Activated T-cell treated with anti-CD3 and anti-CD28 coated beads for 4 hours (primary cell): ENCODE results near the gene PLXNA2.

Experiments used
- DNase-seq: peaks from one replicate; pipeline ENCODE4 v3.0.0-alpha.2; 2020

PLXNA2 gene

DNA sequence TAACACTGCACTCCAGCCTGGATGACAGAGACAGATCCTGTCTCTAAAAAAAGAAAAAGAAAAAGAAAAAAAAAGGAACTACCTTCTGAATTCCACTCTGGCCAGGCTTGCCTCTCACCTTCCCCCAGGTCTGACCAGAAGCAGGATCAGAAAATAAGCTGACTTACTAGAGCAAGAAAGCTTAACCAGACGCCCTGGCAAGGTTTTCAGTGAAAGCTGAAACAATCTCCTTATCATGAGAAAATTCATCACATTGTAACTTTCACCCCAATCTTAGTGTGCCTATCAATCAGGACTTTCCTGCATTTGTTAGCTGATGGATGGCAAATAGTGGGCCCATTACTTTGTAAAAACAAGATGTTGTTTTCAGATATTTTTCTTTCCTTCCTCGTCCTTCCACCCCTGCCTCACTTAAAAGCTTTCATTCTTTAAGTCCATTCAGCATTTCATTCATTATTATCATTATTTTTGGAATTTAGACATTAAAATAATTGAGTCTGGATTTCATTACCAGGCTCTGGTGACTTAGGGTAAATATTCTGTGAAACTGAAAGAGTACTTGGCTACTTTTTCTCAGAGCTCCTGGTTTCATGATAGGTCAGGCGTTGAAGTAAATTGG, 236.8 kb downstream of the PLXNA2 start:
- DNase-seq, result no peak

GRCh38 chr1:208006258-208006920, 237.8 kb downstream of the PLXNA2 start:
- no peak for DNase-seq

DNA sequence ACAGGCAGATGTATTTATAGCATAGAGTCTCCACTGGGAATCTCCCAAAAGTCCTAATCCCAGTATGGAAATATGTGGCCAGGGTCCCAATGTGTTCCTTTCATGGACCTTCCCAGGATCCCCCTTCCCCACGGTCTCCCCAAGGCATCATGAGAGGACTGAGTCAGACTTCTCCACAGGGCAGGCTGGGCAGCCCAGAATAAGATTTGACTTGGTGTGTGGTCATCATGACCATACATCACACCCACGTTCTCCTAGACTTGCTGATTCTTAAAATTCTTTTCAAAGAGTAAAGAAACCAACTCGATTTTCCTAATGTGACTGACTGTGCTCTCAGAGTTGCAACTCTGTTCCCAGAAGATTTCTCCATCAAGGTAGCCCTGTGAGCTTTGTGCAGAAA, 239.3 kb downstream of the PLXNA2 start:
- no peak for DNase-seq

DNA sequence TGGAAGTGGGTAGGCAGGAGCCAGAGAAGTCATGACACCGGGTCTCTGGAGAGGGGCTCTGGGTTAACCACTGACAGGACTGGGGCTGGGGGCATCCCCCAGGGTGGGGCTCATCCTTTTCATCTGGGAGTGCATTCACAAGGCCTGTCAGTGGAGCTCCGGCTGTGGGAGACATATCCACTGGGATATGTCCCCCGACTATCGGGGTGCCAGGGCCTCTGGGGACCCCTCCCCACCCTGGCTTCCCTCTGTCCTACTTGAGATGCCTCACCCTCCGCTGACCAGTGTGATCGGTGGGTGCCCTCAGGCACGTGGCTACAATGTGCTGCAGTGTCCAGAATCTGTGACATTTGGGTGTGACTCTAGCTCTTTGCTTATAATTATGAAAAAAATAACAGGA, 240.9 kb downstream of the PLXNA2 start:
- no peak for DNase-seq

DNA sequence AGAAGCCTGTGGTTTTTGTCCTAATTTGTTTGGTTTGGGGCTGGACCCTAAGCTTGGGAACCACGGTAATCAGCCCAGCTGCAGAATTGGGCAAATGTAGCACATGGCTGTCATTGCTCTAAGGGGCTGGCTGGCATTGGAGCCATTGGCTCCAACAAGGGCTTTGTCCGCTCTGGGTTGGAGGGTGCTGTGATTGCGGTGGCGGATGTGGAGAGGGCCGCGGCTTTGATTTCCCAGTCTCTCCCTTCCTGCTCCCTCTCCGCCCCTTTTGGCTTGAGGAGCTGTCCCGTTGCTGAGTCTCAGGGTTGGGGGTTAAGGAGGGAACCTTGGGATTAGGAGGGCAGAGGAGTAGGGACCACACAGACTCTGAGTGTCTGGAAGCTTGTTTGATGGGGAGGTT, 241.5 kb downstream of the PLXNA2 start:
- no peak for DNase-seq

GRCh38 chr1:208002078-208002477, 242.1 kb downstream of the PLXNA2 start:
- no peak for DNase-seq

- DNase-seq, result no peak
Measured at GRCh38 chr1:208000504-208000903, 243.7 kb downstream of the PLXNA2 start.

GRCh38 chr1:207999972-208000371, 244.2 kb downstream of the PLXNA2 start:
- DNase-seq, result no peak

DNA sequence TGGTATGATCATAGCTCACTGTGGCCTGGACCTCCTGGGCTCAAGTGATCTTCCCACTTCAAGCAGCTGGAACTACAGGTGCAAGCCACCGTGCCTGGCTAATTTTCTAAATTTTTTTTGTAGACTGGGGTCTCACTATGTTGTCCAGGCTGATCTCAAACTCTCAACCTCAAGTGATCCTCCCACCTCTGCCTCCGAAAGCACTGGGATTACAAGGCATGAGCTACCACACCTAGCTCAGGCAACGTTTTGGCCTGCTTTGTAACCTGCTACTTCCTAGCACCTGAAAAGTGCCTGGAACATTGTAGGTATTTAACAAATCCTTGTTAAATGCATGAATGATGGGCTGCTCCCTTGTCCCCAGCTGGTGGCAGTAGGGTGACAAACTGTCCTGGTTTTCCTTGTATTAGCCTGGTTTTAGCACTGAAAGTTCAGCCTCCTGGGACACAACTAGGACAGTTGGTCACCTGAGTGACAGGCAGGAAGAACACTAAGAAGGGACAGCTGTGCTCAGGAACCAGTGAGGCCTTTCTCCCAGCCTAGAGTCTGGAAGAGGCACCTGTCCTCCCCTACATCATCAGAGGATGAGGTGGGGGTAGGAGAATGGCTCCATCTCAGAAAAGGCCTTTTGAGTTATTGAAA, 244.8 kb downstream of the PLXNA2 start:
- no peak for DNase-seq

- DNase-seq, result no peak
Measured at GRCh38 chr1:207998691-207999090, 245.5 kb downstream of the PLXNA2 start.

GRCh38 chr1:207997486-207998268, 246.5 kb downstream of the PLXNA2 start:
- DNase-seq, result peak; percentile 22

- no peak for DNase-seq
Measured at GRCh38 chr1:207996636-207997035, 247.5 kb downstream of the PLXNA2 start.

DNA sequence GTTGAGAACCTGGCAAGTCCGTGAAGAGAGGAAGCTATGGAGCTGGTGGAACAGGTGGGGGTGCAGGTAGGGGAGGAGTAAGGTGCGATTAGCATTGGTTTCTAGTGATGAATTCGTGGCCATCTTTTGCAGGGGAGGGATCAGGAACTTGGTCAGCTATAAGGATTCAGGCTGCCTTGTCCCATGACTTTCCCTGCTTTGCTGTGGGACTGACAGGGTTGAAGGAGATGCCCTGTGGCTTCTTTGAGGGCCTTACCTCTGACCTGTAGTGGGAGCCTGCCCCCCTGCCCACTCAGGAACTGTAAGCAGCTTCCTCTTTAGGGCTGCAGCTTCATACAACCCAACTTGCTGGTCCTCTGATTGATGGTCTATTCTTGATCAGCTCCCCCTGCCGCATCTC, 248.6 kb downstream of the PLXNA2 start:
- no peak for DNase-seq

DNA sequence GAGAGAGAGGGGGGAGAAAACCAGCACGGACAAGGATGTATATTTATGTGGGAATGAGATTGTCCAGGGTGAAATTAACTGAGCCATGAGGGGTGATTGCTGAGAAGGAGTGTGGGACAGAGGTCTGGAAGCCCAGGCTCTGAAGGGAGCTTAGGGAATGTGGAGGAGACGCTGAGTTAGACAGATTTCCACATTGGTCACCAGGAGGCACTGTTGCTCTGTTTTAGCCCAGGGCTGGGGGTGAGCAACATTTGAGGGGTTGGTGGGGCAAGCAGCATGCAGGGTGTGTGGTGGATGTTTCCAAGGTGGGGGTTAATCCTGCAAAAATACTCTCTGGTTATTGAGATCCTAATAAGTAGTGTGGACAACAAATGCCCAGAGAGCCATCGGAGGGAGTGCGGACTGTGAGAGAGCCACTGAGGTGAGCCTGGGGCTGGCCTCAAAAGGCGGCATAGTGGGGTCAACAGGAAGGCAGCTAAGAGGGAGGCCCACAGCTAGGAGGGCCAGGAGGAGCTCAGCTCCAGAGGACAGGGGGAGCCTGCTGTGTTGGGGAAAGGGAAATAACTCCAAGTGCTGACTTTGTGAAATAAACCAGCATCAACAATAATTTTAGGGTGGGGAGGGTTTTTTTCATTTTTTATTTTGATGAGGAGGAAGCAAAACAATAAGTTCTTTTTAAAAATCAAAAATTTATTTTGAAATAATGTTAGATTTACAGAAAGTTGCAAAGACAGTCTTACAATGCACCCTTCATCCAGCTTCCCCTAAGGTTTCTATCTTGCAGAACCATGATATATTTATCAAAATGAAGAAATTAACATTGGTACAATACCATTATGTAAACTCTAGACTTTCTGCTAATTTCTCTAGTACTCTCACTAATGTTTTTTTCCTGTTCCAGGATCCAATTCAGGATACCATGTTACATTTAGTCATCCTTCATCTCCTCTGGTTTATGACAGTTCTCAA, 250.4 kb downstream of the PLXNA2 start:
- no peak for DNase-seq

GRCh38 chr1:207992677-207993236, 251.4 kb downstream of the PLXNA2 start:
- DNase-seq, result no peak

DNA sequence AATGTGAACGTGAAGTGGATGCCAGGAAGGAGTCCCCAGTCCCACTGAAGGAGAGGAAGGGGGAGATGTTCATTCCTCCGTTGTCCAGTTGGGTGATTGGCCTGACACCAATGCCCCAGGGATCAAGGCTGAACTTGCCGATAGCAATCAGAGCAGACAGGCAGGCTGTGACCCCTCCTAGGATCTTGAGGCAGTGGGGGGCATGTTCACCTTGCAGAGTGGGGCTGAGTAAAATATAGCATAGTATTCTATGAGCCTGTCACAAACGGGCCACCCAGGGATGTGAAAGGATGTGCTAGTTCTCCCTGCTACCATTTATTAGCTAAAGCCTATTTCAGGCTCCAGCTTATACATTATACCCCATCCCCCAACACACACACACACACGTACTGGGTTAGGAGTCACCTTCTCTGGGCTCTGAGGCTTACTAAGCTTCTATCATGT, 252.6 kb downstream of the PLXNA2 start:
- no peak for DNase-seq

- no peak for DNase-seq
Measured at GRCh38 chr1:207990876-207991582, 253.2 kb downstream of the PLXNA2 start.

DNA sequence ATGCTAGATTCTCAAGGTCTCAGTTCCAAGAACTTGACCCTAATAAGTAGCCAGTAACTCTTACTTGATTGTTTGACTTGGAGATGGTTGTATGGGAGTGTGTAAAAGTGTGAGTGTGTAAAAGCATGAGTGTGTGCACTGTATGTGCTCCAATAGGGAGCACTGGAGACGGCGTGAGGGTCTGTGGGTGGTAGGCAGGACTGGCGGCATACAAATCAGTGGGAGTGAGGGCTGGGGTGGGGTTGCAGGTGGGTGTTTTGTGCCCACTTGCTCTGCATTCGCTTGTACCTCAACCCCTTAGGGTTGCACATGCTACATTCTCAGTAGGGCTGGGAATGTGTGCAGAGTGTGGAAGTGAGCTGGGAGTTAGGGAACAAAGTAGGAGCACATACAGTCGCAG, 253.7 kb downstream of the PLXNA2 start:
- no peak for DNase-seq

- no peak for DNase-seq
Measured at GRCh38 chr1:207988326-207989165, 255.6 kb downstream of the PLXNA2 start.

GRCh38 chr1:207987164-207987563, 257.0 kb downstream of the PLXNA2 start:
- DNase-seq, result no peak
